Measurements from ENCODE around the gene ANKRD6. TPM values are rescaled to one million over a fixed set of nuclear protein-coding genes. Genes with fewer than 3 reads are reported as not detected.

The ANKRD6 gene
- total and polyA plus RNA-seq, 8 donors, result 6.3 to 14.7 (median 9.6) TPM

- Histone ChIP-seq H3K36me3 (no peaks in the 10 kb centered on the region), H3K4me3 (no peak overlapping the region), H3K9me3 (no peaks in the 10 kb centered on the region), H3K27ac (no peak overlapping the region), H3K27me3 (no peaks in the 10 kb centered on the region), H3K4me1 (no peaks in the 10 kb centered on the region)
- intact Hi-C loops (cut with DNase I), result loop anchor here in 1 of 3 donors (5.0 kb wide), 1 partner anchor 169 kb away; no protein-coding TSS in a partner anchor
- no peak for DNase-seq
- TF ChIP-seq CTCF (IDR thresholded peaks at IDR 0.05), result no peak
- ATAC-seq, result no peak
- FAIRE-seq, result no peak
- WGBS, 2 donors, result 78 to 87% methylated on average over 5 of the region's 5 CpGs
Observed at GRCh38 chr6:89605861-89606260, 172.9 kb downstream of the ANKRD6 start.

GRCh38 chr6:89610149-89610642 is 177.2 kb downstream of the ANKRD6 start:
- no peaks in the 10 kb centered on the region for H3K36me3 ChIP-seq
- ATAC-seq (peak; percentile 73 to 97 (median 90)), DNase-seq (peak; percentile 51 to 89 (median 67)), FAIRE-seq (peak; percentile 34)
- H3K27me3 ChIP-seq, result no peaks in the 10 kb centered on the region
- H3K4me3 ChIP-seq, result no peak overlapping the region
- H3K4me1 ChIP-seq, result no peaks in the 10 kb centered on the region
- TF ChIP-seq CTCF (IDR thresholded peaks at IDR 0.05), result peak; percentile 56 to 84 (median 75)
- intact Hi-C loops (cut with DNase I), result no loop called here
- no peaks in the 10 kb centered on the region for H3K9me3 ChIP-seq
- no peak overlapping the region for H3K27ac ChIP-seq
- WGBS, 2 donors, result 32 to 40% methylated on average over 11 of the region's 11 CpGs

- no peak overlapping the region for H3K4me3 ChIP-seq
- no peak overlapping the region for H3K27ac ChIP-seq
- intact Hi-C loops (cut with DNase I), result no loop called here
- ATAC-seq (no peak), DNase-seq (no peak), FAIRE-seq (no peak)
- H3K27me3 ChIP-seq, result no peaks in the 10 kb centered on the region
- TF ChIP-seq CTCF (IDR thresholded peaks at IDR 0.05), result no peak
- H3K36me3 ChIP-seq, result no peaks in the 10 kb centered on the region
- H3K9me3 ChIP-seq, result no peaks in the 10 kb centered on the region
- H3K4me1 ChIP-seq, result no peaks in the 10 kb centered on the region
Observed at GRCh38 chr6:89611666-89612065, 178.7 kb downstream of the ANKRD6 start.

GRCh38 chr6:89612121-89612520 is 179.2 kb downstream of the ANKRD6 start:
- no peak for DNase-seq
- WGBS, 2 donors, result 88 to 89% methylated on average over 12 of the region's 12 CpGs
- intact Hi-C loops (cut with DNase I), result no loop called here

More at GRCh38 chr6:89612121-89612520, 179.2 kb downstream of the ANKRD6 start:
- Histone ChIP-seq H3K27me3 (no peaks in the 10 kb centered on the region), H3K27ac (no peak overlapping the region), H3K36me3 (no peaks in the 10 kb centered on the region), H3K4me1 (no peaks in the 10 kb centered on the region), H3K9me3 (no peaks in the 10 kb centered on the region), H3K4me3 (no peak overlapping the region)
- TF ChIP-seq CTCF (IDR thresholded peaks at IDR 0.05), result no peak
- FAIRE-seq (no peak), ATAC-seq (no peak)
